GM23338 (cell line): ENCODE data around the gene ART1. TPM values are rescaled to one million over a fixed set of nuclear protein-coding genes. Genes with fewer than 3 reads are reported as not detected.

ENCODE experiments used
- ATAC-seq: fragments of 200-7000 bp; cut with Tn5 transposase; 3 replicates; pipeline ENCODE4 v1.9.1; 2020
- DNase-seq: peaks from one replicate; pipeline ENCODE4 v3.0.0-alpha.2; 2015; ENCODE audit warnings: low spot score
- H2AFZ ChIP-seq: fragments of 200-600 bp; sonication (generic); 2 replicates; pipeline ENCODE4 v1.8.0; 2016; ENCODE audit warnings: antibody characterized with exemption, mild to moderate bottlenecking, moderate library complexity
- H3F3A ChIP-seq: fragments of 200-600 bp; sonication (generic); replicated peaks from 2 replicates; pipeline ENCODE4 v1.8.0; 2017; ENCODE audit warnings: antibody characterized with exemption, mixed run types, low read depth
- H3K27ac ChIP-seq: fragments of 200-600 bp; sonication (generic); 2 replicates; pipeline ENCODE4 v1.6.1; 2016; ENCODE audit warnings: low read depth
- H3K27me3 ChIP-seq: fragments of 200-600 bp; sonication (generic); 2 replicates; pipeline ENCODE4 v1.8.0; 2016; ENCODE audit warnings: mild to moderate bottlenecking, mixed run types, moderate library complexity; ENCODE audit not compliant: insufficient read depth
- H3K36me3 ChIP-seq: fragments of 200-600 bp; sonication (generic); 2 replicates; pipeline ENCODE4 v1.8.0; 2016; ENCODE audit warnings: mild to moderate bottlenecking; ENCODE audit not compliant: insufficient read depth
- H3K4me1 ChIP-seq: fragments of 200-600 bp; sonication (generic); 2 replicates; pipeline ENCODE4 v1.8.0; 2016; ENCODE audit warnings: mild to moderate bottlenecking, moderate library complexity; ENCODE audit not compliant: insufficient read depth
- H3K4me2 ChIP-seq: fragments of 200-600 bp; sonication (generic); 2 replicates; pipeline ENCODE4 v1.7.1; 2017; ENCODE audit warnings: mixed run types
- H3K4me3 ChIP-seq: fragments of 200-600 bp; sonication (generic); 2 replicates; pipeline ENCODE4 v1.6.1; 2016; ENCODE audit warnings: mixed run types
- H3K79me2 ChIP-seq: fragments of 200-600 bp; sonication (generic); replicated peaks from 2 replicates; pipeline ENCODE4 v1.8.0; 2017; ENCODE audit warnings: mild to moderate bottlenecking; ENCODE audit not compliant: insufficient read depth
- H3K9me2 ChIP-seq: fragments of 200-600 bp; sonication (generic); 2 replicates; pipeline ENCODE4 v1.8.0; 2017; ENCODE audit not compliant: insufficient read depth
- H4K20me1 ChIP-seq: fragments of 200-600 bp; sonication (generic); replicated peaks from 2 replicates; pipeline ENCODE4 v1.8.0; 2017; ENCODE audit warnings: mild to moderate bottlenecking; ENCODE audit not compliant: insufficient read depth
- H3K27ac Mint-ChIP-seq: 2 replicates; pipeline ENCODE4 v1.8.0; 2020; ENCODE audit warnings: inconsistent platforms, mild to moderate bottlenecking, moderate library complexity, mixed read lengths
- H3K27me3 Mint-ChIP-seq: 3 replicates; pipeline ENCODE4 v1.8.0; 2022; ENCODE audit warnings: low read depth, mild to moderate bottlenecking, moderate library complexity, mixed read lengths, inconsistent platforms; ENCODE audit not compliant: insufficient read depth, poor library complexity
- H3K36me3 Mint-ChIP-seq: 3 replicates; pipeline ENCODE4 v1.8.0; 2021; ENCODE audit warnings: low read depth, mild to moderate bottlenecking, inconsistent platforms, moderate library complexity, mixed read lengths
- H3K4me1 Mint-ChIP-seq: 3 replicates; pipeline ENCODE4 v1.8.0; 2020; ENCODE audit warnings: mild to moderate bottlenecking, inconsistent platforms, mixed read lengths
- H3K4me3 Mint-ChIP-seq: 3 replicates; pipeline ENCODE4 v1.8.0; 2021; ENCODE audit warnings: moderate library complexity, mild to moderate bottlenecking, inconsistent platforms, mixed read lengths
- H3K9me3 Mint-ChIP-seq: 3 replicates; pipeline ENCODE4 v1.8.0; 2020; ENCODE audit warnings: moderate library complexity, mild to moderate bottlenecking, inconsistent platforms, mixed read lengths
- CREB1 ChIP-seq: fragments of 250-450 bp; sonication (Bioruptor Pico); IDR thresholded peaks from 2 replicates; pipeline ENCODE4 v1.5.0; 2020; ENCODE audit warnings: low read depth, mild to moderate bottlenecking, moderate library complexity
- ETS1 ChIP-seq: IDR thresholded peaks from 2 replicates; pipeline ENCODE4 v1.6.1; 2016; ENCODE audit warnings: antibody characterized with exemption
- EZH2 ChIP-seq: fragments of 200-600 bp; sonication (generic); IDR thresholded peaks from one replicate; pipeline ENCODE4 v1.8.0; 2017; ENCODE audit warnings: antibody characterized with exemption, mild to moderate bottlenecking, low read depth; ENCODE audit not compliant: unreplicated experiment
- EZH2phosphoT487 ChIP-seq: fragments of 200-600 bp; sonication (generic); IDR thresholded peaks from one replicate; pipeline ENCODE4 v1.8.1; 2018; ENCODE audit warnings: antibody characterized with exemption; ENCODE audit not compliant: unreplicated experiment
- JUNB ChIP-seq: IDR thresholded peaks from one replicate; pipeline ENCODE4 v1.6.1; 2016; ENCODE audit warnings: antibody characterized with exemption; ENCODE audit not compliant: unreplicated experiment
- NANOG ChIP-seq: IDR thresholded peaks from 2 replicates; pipeline ENCODE4 v1.6.1; 2016; ENCODE audit warnings: antibody characterized with exemption, borderline replicate concordance
- POLR2AphosphoS5 ChIP-seq: IDR thresholded peaks from 2 replicates; pipeline ENCODE4 v1.6.1; 2016; ENCODE audit warnings: antibody characterized with exemption, low read depth
- REST ChIP-seq: IDR thresholded peaks from one replicate; pipeline ENCODE4 v1.6.1; 2018; ENCODE audit warnings: antibody characterized with exemption; ENCODE audit not compliant: unreplicated experiment
- STAT1 ChIP-seq: IDR thresholded peaks from one replicate; pipeline ENCODE4 v1.6.1; 2016; ENCODE audit warnings: antibody characterized with exemption; ENCODE audit not compliant: unreplicated experiment
- ZNF114 ChIP-seq: fragments of 250-450 bp; sonication (Bioruptor Pico); IDR thresholded peaks from 2 replicates; pipeline ENCODE4 v1.5.0; 2020; ENCODE audit warnings: mild to moderate bottlenecking, moderate library complexity
- ZNF331 ChIP-seq: fragments of 250-450 bp; sonication (Bioruptor Pico); IDR thresholded peaks from 2 replicates; pipeline ENCODE4 v1.5.0; 2020; ENCODE audit warnings: low read depth, mild to moderate bottlenecking, moderate library complexity
- ZNF462 ChIP-seq: fragments of 250-450 bp; sonication (Bioruptor Pico); IDR thresholded peaks from 2 replicates; pipeline ENCODE4 v1.5.0; 2020; ENCODE audit warnings: mild to moderate bottlenecking, moderate library complexity
- polyA plus RNA-seq: library from polyadenylated mRNA; unstranded; fragments of >200 nt; fragmentation: Nextera tagmentation; extraction: Ambion mirVana; gene quantifications from 2 replicates; pipeline ENCODE4 v1.2.1, GENCODE V29; 2016
- total RNA-seq: library from RNA; depleted of rRNA; stranded (reverse); fragments of >200 nt; shearing (Covaris generic); gene quantifications from 2 replicates; pipeline ENCODE4 v1.2.3, GENCODE V29; 2014

ART1 gene
- total and polyA plus RNA-seq, 2 experiments from 2014 or later: not detected

DNA sequence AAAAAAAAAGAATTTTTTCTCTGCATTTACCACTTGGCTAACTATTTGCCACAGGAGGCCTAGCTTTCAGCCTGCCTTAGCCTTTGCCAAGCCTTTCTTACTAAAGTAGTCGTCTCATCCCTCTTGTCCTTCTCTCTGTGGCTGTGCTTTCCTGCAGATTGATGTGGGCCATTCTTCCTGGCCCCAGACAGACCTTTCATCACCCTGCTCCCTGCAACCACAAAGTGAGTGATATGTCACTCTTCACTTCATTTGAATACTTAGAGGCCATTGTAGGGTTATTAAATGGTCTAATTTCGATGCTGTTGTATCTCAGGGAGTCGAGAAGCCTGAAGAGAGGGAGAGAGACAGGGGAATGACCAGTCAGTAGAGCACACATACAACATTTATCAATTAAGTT is 40.8 kb upstream of the ART1 start (continued):
- TF ChIP-seq ETS1 (no peak), STAT1 (no peak), NANOG (no peak), ZNF462 (CRISPR knock-in tag) (no peak), ZNF331 (CRISPR knock-in tag) (no peak), POLR2AphosphoS5 (no peak), EZH2 (no peak)

- no peak for ATAC-seq
- TF ChIP-seq ZNF114 (no peak), CREB1 (CRISPR knock-in tag) (no peak), STAT1 (no peak), JUNB (no peak), ETS1 (no peak), REST (no peak), EZH2phosphoT487 (no peak)
Observed at GRCh38 chr11:3605283-3605662, 39.7 kb upstream of the ART1 start.

More at GRCh38 chr11:3605283-3605662, 39.7 kb upstream of the ART1 start:
- Mint-ChIP-seq H3K36me3 (no peaks in the 10 kb centered on the region), H3K27ac (no peak overlapping the region), H3K4me1 (no peaks in the 10 kb centered on the region), H3K4me3 (no peak overlapping the region), H3K9me3 (no peaks in the 10 kb centered on the region), H3K27me3 (no peaks in the 10 kb centered on the region)
- Histone ChIP-seq H3K4me1 (no peaks in the 10 kb centered on the region), H4K20me1 (no peaks in the 10 kb centered on the region), H2AFZ (no peak overlapping the region), H3K27me3 (no peaks in the 10 kb centered on the region), H3K36me3 (no peaks in the 10 kb centered on the region), H3K9me2 (no peaks in the 10 kb centered on the region), H3K79me2 (no peaks in the 10 kb centered on the region), H3K27ac (no peak overlapping the region), H3F3A (no peaks in the 10 kb centered on the region), H3K4me2 (no peak overlapping the region), H3K4me3 (no peak overlapping the region)
- DNase-seq: no peak
